Thyroid gland (tissue), 4 donors: ENCODE data around the gene ADCY1.

Experiments used
- CTCF ChIP-seq, 6 experiments: fragments of 200-600 bp in 3 of 6; fragments of 450-650 bp in 3 of 6; sonication (generic) in 3 of 6; IDR thresholded peaks; one replicate each; pipeline ENCODE4 v1.5.1; 2016 to 2019; ENCODE audit warnings: antibody characterized with exemption in 6 of 6, mild to moderate bottlenecking in 2 of 6, inconsistent platforms in 1 of 6, moderate library complexity in 1 of 6
- POLR2A ChIP-seq, 2 donors: fragments of 450-650 bp; IDR thresholded peaks; one replicate each; pipeline ENCODE4 v1.6.1; 2017; ENCODE audit warnings: antibody characterized with exemption in 2 of 2, mild to moderate bottlenecking in 2 of 2, moderate library complexity in 1 of 2

- TF ChIP-seq CTCF (IDR thresholded peaks at IDR 0.05) (no peak), POLR2A (IDR thresholded peaks at IDR 0.05) (no peak)
Observed at GRCh38 chr7:45582868-45583277, 8.7 kb downstream of the ADCY1 start.
